H1 (cell line): ENCODE data around the gene ANKFY1. TPM values are rescaled to one million over a fixed set of nuclear protein-coding genes. Genes with fewer than 3 reads are reported as not detected.

ENCODE experiments used
- ATF2 ChIP-seq: IDR thresholded peaks from 2 replicates; pipeline ENCODE4 v1.6.1; 2012; ENCODE audit warnings: low read length, inconsistent platforms
- CBX8 ChIP-seq: fragments of 300-800, 300-1000 bp; sonication (generic); IDR thresholded peaks from 2 replicates; pipeline ENCODE4 v1.7.1; 2016; ENCODE audit warnings: low read depth, low read length, borderline replicate concordance
- GTF2F1 ChIP-seq: IDR thresholded peaks from 2 replicates; pipeline ENCODE4 v1.6.1; 2012; ENCODE audit warnings: low read depth, low read length, improper control_type of control experiment, borderline replicate concordance
- polyA plus RNA-seq, 7 experiments: library from polyadenylated mRNA; depleted of rRNA in 3 of 7; stranded (reverse) in 5 of 7; unstranded in 2 of 7; fragments of >200 nt in 5 of 7; fragments of 200-250 nt in 2 of 7; gene quantifications; 1 replicate in 5 of 7; 2 replicates in 1 of 7; 4 replicates in 1 of 7; pipeline versions ENCODE4 v1.2.1 to v1.2.3, GENCODE V29; 2011 to 2013; ENCODE audit warnings: missing spikeins in 2 of 7, mixed read lengths in 2 of 7
- total RNA-seq: library from RNA; stranded (reverse); fragmentation: NEBNext Ultra II Directional; extraction: Animal tissue kit (Norgen Biotek cat#: 25700); gene quantifications from 2 replicates; pipeline ENCODE4 v1.2.1, GENCODE V29; 2021

Gene ANKFY1
- total and polyA plus RNA-seq, 2 of the 8 experiments (the other 6 are each of a cell fraction or from before 2014, with no cell fraction given) = 28.3 to 45.3 TPM

DNA sequence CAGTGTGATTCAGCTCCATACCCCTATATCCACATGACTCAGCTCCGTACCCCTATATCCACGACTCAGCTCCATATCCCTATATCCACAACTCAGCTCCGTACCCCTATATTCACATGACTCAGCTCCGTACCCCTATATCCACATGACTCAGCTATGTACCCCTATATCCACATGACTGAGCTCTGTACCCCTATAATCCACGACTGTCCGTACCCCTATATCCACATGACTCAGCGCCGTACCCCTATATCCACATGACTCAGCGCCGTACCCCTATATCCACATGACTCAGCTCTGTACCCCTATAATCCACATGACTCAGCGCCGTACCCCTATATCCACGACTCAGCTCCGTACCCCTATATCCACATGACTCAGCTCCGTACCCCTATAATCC is 104.0 kb downstream of the ANKFY1 start (continued):
- TF ChIP-seq ATF2 = no peak
- TF ChIP-seq CBX8 = no peak
- no peak for TF ChIP-seq GTF2F1
